Esophagus (tissue), 2 donors: ENCODE data around the gene POGZ. TPM values are rescaled to one million over a fixed set of nuclear protein-coding genes. Genes with fewer than 3 reads are reported as not detected.

Experiments
- polyA plus RNA-seq, 2 donors: library from polyadenylated mRNA; stranded (reverse); fragments of 200-250 nt; gene quantifications; one replicate each; pipeline ENCODE4 v1.2.3, GENCODE V29; 2013
- donor health status: healthy with polysubstance abuse.
- donor health status: Bipolar disorder and iron deficiency.

Gene POGZ
- polyA plus RNA-seq, 2 donors = 11.0 to 26.3 TPM

Other genes starting within 250 kb of the POGZ start
- 100 to 1,000 TPM; 127 to 168 TPM for gene PSMD4, start 204.8 kb downstream of the POGZ start, polyA plus RNA-seq
- gene ZNF687, start 177.2 kb downstream of the POGZ start, polyA plus RNA-seq = 10 to 100 TPM in 1 of 2 donors, 1 to 10 TPM in 1; 8.0 to 11.4 TPM
- gene PI4KB, start 132.1 kb downstream of the POGZ start, polyA plus RNA-seq = 10 to 100 TPM; 22.3 to 28.6 TPM
- 10 to 100 TPM; 12.0 to 12.9 TPM for gene RFX5, start 112.2 kb downstream of the POGZ start, polyA plus RNA-seq
- 10 to 100 TPM; 23.5 to 27.4 TPM for gene SELENBP1, start 86.8 kb downstream of the POGZ start, polyA plus RNA-seq
- gene PSMB4, start 59.9 kb downstream of the POGZ start, polyA plus RNA-seq = 100 to 1,000 TPM; 223 to 250 TPM
- gene CGN, start 51.9 kb upstream of the POGZ start, polyA plus RNA-seq = 10 to 100 TPM; 10.5 to 13.7 TPM
- gene TUFT1, start 80.8 kb upstream of the POGZ start, polyA plus RNA-seq = 10 to 100 TPM; 28.6 to 33.5 TPM
- 1 to 10 TPM; 3.9 to 5.1 TPM for gene SNX27, start 152.6 kb upstream of the POGZ start, polyA plus RNA-seq